Astrocyte (in vitro differentiated cells and primary cell): ENCODE results near the gene OR10J4. TPM values are rescaled to one million over a fixed set of nuclear protein-coding genes. Genes with fewer than 3 reads are reported as not detected.

Source experiments
- DNase-seq: peaks from one replicate; pipeline ENCODE4 v3.0.0-alpha.2; 2010; ENCODE audit warnings: low read depth
- FAIRE-seq: peaks from 2 replicates; lab custom pipeline; 2011; peaks lifted over from hg19 to GRCh38; lab: Jason Lieb, UNC
- H2AFZ ChIP-seq: 2 replicates; pipeline ENCODE4 v1.6.0; 2012; ENCODE audit warnings: low read depth, low read length, inconsistent platforms
- H3K27ac ChIP-seq: 2 replicates; pipeline ENCODE4 v1.5.1; 2011; ENCODE audit warnings: low read depth, low read length, inconsistent platforms
- H3K27me3 ChIP-seq: 2 replicates; pipeline ENCODE4 v1.6.0; 2011; ENCODE audit warnings: low read length, inconsistent platforms; ENCODE audit not compliant: insufficient read depth
- H3K36me3 ChIP-seq: 2 replicates; pipeline ENCODE4 v1.5.1; 2011; ENCODE audit warnings: low read length, inconsistent platforms; ENCODE audit not compliant: insufficient read depth
- H3K4me1 ChIP-seq: 2 replicates; pipeline ENCODE4 v1.5.1; 2011; ENCODE audit warnings: low read length, inconsistent platforms; ENCODE audit not compliant: insufficient read depth
- H3K4me2 ChIP-seq: 2 replicates; pipeline ENCODE4 v1.6.0; 2012; ENCODE audit warnings: low read length, inconsistent platforms
- H3K4me3 ChIP-seq: 2 replicates; pipeline ENCODE4 v1.5.1; 2011; ENCODE audit warnings: low read depth, mild to moderate bottlenecking, low read length, inconsistent platforms; ENCODE audit not compliant: insufficient read depth
- H3K79me2 ChIP-seq: 2 replicates; pipeline ENCODE4 v1.6.0; 2012; ENCODE audit warnings: mild to moderate bottlenecking, low read length, inconsistent platforms; ENCODE audit not compliant: insufficient read depth
- H3K9ac ChIP-seq: 2 replicates; pipeline ENCODE4 v1.6.0; 2012; ENCODE audit warnings: mild to moderate bottlenecking, low read length, inconsistent platforms
- H3K9me3 ChIP-seq: 2 replicates; pipeline ENCODE4 v1.5.1; 2012; ENCODE audit warnings: low read depth, mild to moderate bottlenecking, low read length, inconsistent platforms; ENCODE audit not compliant: insufficient read depth
- H4K20me1 ChIP-seq: 2 replicates; pipeline ENCODE4 v1.6.0; 2012; ENCODE audit warnings: low read length, inconsistent platforms; ENCODE audit not compliant: insufficient read depth
- H3K27ac Mint-ChIP-seq: one replicate; pipeline ENCODE4 v1.8.0; 2021; ENCODE audit warnings: mild to moderate bottlenecking, mixed read lengths; ENCODE audit not compliant: unreplicated experiment
- H3K27me3 Mint-ChIP-seq: one replicate; pipeline ENCODE4 v1.8.0; 2021; ENCODE audit warnings: low read depth, mixed read lengths; ENCODE audit not compliant: unreplicated experiment
- H3K36me3 Mint-ChIP-seq: one replicate; pipeline ENCODE4 v1.8.0; 2021; ENCODE audit warnings: low read depth, mixed read lengths; ENCODE audit not compliant: unreplicated experiment
- H3K4me1 Mint-ChIP-seq: one replicate; pipeline ENCODE4 v1.8.0; 2021; ENCODE audit warnings: low read depth, mixed read lengths; ENCODE audit not compliant: unreplicated experiment
- H3K4me3 Mint-ChIP-seq: one replicate; pipeline ENCODE4 v1.8.0; 2021; ENCODE audit warnings: mild to moderate bottlenecking, moderate library complexity, mixed read lengths; ENCODE audit not compliant: unreplicated experiment
- H3K9me3 Mint-ChIP-seq: one replicate; pipeline ENCODE4 v1.8.0; 2021; ENCODE audit warnings: mild to moderate bottlenecking, mixed read lengths; ENCODE audit not compliant: unreplicated experiment
- CTCF ChIP-seq: IDR thresholded peaks from 2 replicates; pipeline ENCODE4 v1.5.1; 2011; ENCODE audit warnings: low read depth, mild to moderate bottlenecking, inconsistent platforms, low read length, moderate library complexity; ENCODE audit not compliant: insufficient read depth
- EZH2 ChIP-seq: IDR thresholded peaks from 2 replicates; pipeline ENCODE4 v1.6.1; 2012; ENCODE audit warnings: mild to moderate bottlenecking, low read length, inconsistent platforms; ENCODE audit not compliant: insufficient read depth
- total RNA-seq: library from RNA; stranded (reverse); gene quantifications from 2 replicates; pipeline ENCODE4 v1.2.1, GENCODE V29; 2021

OR10J4 gene
- total RNA-seq, 1 donor from 2014 or later: not detected

- H3K4me3 ChIP-seq: no peak overlapping the region
- peaks cover 3% of the 10 kb centered on the region for H3K4me1 Mint-ChIP-seq
- H4K20me1 ChIP-seq: no peaks in the 10 kb centered on the region
- H3K9ac ChIP-seq: no peak overlapping the region
- DNase-seq (no peak), FAIRE-seq (no peak)
- no peak overlapping the region for H3K27ac Mint-ChIP-seq
- no peaks in the 10 kb centered on the region for H3K4me1 ChIP-seq
- H3K4me2 ChIP-seq: no peak overlapping the region
- no peak overlapping the region for H3K27ac ChIP-seq
- H3K36me3 ChIP-seq: no peaks in the 10 kb centered on the region
- TF ChIP-seq CTCF: no peak
- TF ChIP-seq EZH2: no peak
- no peak overlapping the region for H3K4me3 Mint-ChIP-seq
- peaks cover 5% of the 10 kb centered on the region for H3K27me3 Mint-ChIP-seq
- H3K9me3 Mint-ChIP-seq: no peaks in the 10 kb centered on the region
- H3K27me3 ChIP-seq: no peaks in the 10 kb centered on the region
- H3K9me3 ChIP-seq: no peaks in the 10 kb centered on the region
- H3K36me3 Mint-ChIP-seq: no peaks in the 10 kb centered on the region
- no peaks in the 10 kb centered on the region for H3K79me2 ChIP-seq
- H2AFZ ChIP-seq: no peak overlapping the region
Observed at GRCh38 chr1:159441360-159441759, 9.4 kb downstream of the OR10J4 start.

- H3K27ac Mint-ChIP-seq: no peak overlapping the region
- no peaks in the 10 kb centered on the region for H3K4me1 ChIP-seq
- no peaks in the 10 kb centered on the region for H3K9me3 ChIP-seq
- no peak overlapping the region for H3K27ac ChIP-seq
- H3K9ac ChIP-seq: no peak overlapping the region
- no peak for FAIRE-seq
- no peaks in the 10 kb centered on the region for H3K9me3 Mint-ChIP-seq
- no peaks in the 10 kb centered on the region for H3K79me2 ChIP-seq
- no peaks in the 10 kb centered on the region for H3K36me3 Mint-ChIP-seq
- peaks cover 3% of the 10 kb centered on the region for H3K4me1 Mint-ChIP-seq
- no peaks in the 10 kb centered on the region for H3K36me3 ChIP-seq
- no peak overlapping the region for H3K4me3 ChIP-seq
- no peak overlapping the region for H3K4me3 Mint-ChIP-seq
- H4K20me1 ChIP-seq: no peaks in the 10 kb centered on the region
- no peak overlapping the region for H3K4me2 ChIP-seq
- DNase-seq: no peak
- H3K27me3 ChIP-seq: no peaks in the 10 kb centered on the region
- TF ChIP-seq CTCF (no peak), EZH2 (no peak)
- peaks cover 5% of the 10 kb centered on the region for H3K27me3 Mint-ChIP-seq
- H2AFZ ChIP-seq: no peak overlapping the region
Observed at GRCh38 chr1:159442428-159442827, 10.4 kb downstream of the OR10J4 start.

- Histone ChIP-seq H3K9ac (no peak overlapping the region), H3K4me2 (no peak overlapping the region), H3K4me3 (no peak overlapping the region), H4K20me1 (no peaks in the 10 kb centered on the region), H3K4me1 (no peaks in the 10 kb centered on the region), H3K36me3 (no peaks in the 10 kb centered on the region), H3K9me3 (no peaks in the 10 kb centered on the region), H2AFZ (no peak overlapping the region), H3K27ac (no peak overlapping the region), H3K79me2 (no peaks in the 10 kb centered on the region), H3K27me3 (no peaks in the 10 kb centered on the region)
- no peak overlapping the region for H3K27ac Mint-ChIP-seq
- H3K9me3 Mint-ChIP-seq: peaks cover 2% of the 10 kb centered on the region
- DNase-seq (no peak), FAIRE-seq (no peak)
- no peaks in the 10 kb centered on the region for H3K36me3 Mint-ChIP-seq
- H3K27me3 Mint-ChIP-seq: peaks cover 5% of the 10 kb centered on the region
- no peak overlapping the region for H3K4me3 Mint-ChIP-seq
- TF ChIP-seq CTCF: no peak
- TF ChIP-seq EZH2: no peak
- H3K4me1 Mint-ChIP-seq: peaks cover 3% of the 10 kb centered on the region
Observed at GRCh38 chr1:159443066-159443750, 11.2 kb downstream of the OR10J4 start.
